OCI-LY1 (cell line): Measurements from ENCODE around the gene ADSL.

Experiments used
- CTCF ChIP-seq: fragments of 200-600 bp; sonication (generic), shearing (Covaris generic); IDR thresholded peaks from 2 replicates; pipeline ENCODE4 v1.5.1; 2017; ENCODE audit warnings: mild to moderate bottlenecking, antibody characterized with exemption, low read length, moderate library complexity, mixed read lengths
- EZH2 ChIP-seq: fragments of 200-600 bp; sonication (generic), shearing (Covaris generic); IDR thresholded peaks from 2 replicates; pipeline ENCODE4 v1.8.0; 2017; ENCODE audit warnings: borderline replicate concordance, mixed run types, mild to moderate bottlenecking, antibody characterized with exemption, low read length, moderate library complexity, mixed read lengths

GRCh38 chr22:40412441-40412840 is 66.1 kb downstream of the ADSL start:
- TF ChIP-seq CTCF, result no peak
- no peak for TF ChIP-seq EZH2
